GM21381 (cell line): Measurements from ENCODE around the gene IFNA21.
A peak's percentile ranks its signal among the peaks of the same experiment; 100 is the strongest.
"Not testable (repeated sequence)": the region's sequence is repeated elsewhere in the genome, so short reads cannot be mapped to it uniquely, and the experiment has no call there.

Experiments
- ATAC-seq: cut with Tn5 transposase; IDR thresholded peaks from one replicate; pipeline ENCODE4 v1.9.1; 2021; ENCODE audit warnings: mild to moderate bottlenecking, moderate library complexity; ENCODE audit not compliant: unreplicated experiment

The IFNA21 gene

DNA sequence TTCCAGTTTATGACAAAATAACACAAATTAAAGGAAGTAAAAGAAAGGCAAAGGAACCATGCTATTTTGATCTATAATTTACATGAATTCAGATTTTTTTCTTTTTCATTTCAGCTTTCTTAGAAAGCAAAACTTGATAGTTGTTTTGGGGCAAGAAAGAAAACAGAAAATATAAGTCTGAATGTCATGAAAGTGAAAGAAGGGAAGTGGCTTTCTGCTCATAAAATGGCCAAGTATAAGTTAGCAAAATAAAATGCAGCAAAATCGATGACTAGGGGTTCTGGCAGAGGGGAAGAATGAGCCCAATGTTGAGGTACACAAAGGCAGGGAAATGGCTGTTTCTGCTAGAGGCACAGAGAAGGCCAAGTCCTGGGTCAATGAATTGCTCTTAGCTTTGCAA is 21.9 kb downstream of the IFNA21 start:
- no peak for ATAC-seq

GRCh38 chr9:21141427-21141882 is 25.0 kb downstream of the IFNA21 start, which contains the start of gene IFNW1:
IFNW1 (minus strand) TSS chr9:21141832; CDS start chr9:21141570, 262 bp downstream.
- ATAC-seq = no peak

DNA sequence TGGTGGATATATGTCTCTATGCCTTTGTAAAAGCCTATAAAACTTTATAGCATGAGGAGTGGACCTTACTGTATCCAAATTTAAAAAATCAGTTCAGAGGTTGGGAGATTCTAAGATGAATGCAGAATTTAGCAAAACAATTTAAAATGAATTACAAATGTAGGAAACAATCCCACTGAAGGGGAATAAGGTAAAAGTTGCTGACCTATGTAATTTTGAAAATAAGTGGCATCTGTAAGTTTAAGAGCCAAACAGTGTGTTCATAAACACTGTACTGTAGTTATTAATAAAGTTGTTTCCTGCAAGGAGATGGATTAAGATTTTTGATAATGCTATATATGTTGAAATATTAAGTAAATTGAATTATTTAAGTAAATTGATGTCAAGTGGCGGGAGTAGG is 29.4 kb downstream of the IFNA21 start:
- no peak for ATAC-seq

GRCh38 chr9:21135736-21136135 is 30.7 kb downstream of the IFNA21 start:
- ATAC-seq = no peak

DNA sequence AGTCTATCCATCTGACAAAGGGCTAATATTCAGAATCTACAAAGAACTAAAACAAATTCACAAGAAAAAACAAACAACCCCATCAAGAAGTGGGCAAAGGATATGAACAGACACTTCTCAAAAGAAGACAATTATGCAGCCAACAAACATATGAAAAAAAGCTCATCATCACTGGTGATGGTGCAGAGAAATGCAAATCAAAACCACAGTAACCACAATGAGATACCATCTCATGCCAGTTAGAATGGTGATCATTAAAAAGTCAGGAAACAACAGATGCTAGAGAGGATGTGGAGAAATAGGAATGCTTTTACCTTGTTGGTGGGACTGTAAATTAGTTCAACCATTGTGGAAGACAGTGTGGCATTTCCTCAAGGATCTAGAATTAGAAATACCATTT is 38.3 kb downstream of the IFNA21 start:
- ATAC-seq = not testable (repeated sequence)

DNA sequence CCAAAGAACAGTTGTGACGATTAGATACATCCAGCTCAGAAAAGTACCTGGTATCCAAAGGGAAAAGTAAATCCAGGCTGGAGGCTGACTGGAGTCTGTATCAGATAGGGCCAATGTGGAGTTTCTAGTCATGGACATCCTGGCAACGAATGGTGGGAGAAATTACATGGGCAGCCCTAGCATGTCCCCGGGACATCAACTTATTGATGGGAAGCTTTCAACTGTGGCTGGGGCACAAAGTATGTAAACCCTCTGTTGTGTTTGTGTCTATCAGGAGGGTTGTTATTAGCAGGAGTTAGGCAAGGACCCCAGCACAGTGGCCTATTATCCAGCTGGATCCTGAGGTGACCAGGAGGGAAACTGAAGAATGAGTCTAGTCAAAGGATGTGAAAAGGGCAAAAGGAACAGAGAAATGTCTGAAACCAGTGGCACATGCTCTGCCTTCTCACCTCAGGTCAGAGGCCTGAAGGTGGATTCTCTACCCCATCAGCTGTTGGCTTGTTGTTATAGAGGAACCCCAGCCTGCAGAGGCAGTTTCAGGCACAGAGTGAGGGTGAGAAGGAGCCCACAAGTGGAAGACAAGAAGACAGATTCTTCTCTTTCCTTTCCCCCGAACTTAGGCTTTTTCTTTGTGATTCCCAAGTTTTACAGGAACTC is 44.7 kb downstream of the IFNA21 start:
- peak; percentile 94 for ATAC-seq

DNA sequence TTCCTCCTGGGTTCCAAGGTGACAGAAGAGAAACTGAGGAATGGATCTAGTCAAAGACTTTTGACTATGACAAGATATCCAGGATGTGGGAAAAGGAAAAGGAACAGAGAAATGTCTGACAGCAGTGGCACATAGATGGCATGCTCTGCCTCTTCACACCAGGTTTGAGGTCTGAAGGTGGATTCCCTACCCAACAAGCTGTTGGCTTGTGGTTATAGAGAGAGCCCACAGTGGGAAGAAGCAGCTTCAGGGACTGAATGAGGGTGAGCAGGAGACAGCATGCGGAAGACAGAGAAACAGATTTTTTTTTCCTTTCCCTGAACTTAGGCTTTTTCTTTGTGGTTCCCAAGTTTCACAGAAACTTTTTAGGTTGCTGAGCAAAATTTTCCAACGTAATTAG is 45.4 kb downstream of the IFNA21 start:
- ATAC-seq = peak; percentile 52

- ATAC-seq = no peak
Measured at GRCh38 chr9:21119093-21119770, 47.2 kb downstream of the IFNA21 start.
